HG02852 (cell line): ENCODE measurements around the gene LMNTD1.
"Not testable (repeated sequence)": the region's sequence is repeated elsewhere in the genome, so short reads cannot be mapped to it uniquely, and the experiment has no call there.

ENCODE experiments used
- ATAC-seq: cut with Tn5 transposase; IDR thresholded peaks from one replicate; pipeline ENCODE4 v1.9.1; 2021; ENCODE audit warnings: mild to moderate bottlenecking, moderate library complexity; ENCODE audit not compliant: unreplicated experiment

Gene LMNTD1

GRCh38 chr12:25553098-25553497, at the start of gene LMNTD1:
Gene LMNTD1 (minus strand): TSS chr12:25553283. CDS start chr12:25552959, 324 bp downstream.
- no peak for ATAC-seq

GRCh38 chr12:25598956-25599355, 45.9 kb upstream of the LMNTD1 start:
- no peak for ATAC-seq

- not testable (repeated sequence) for ATAC-seq
These were observed 42.4 kb upstream of the LMNTD1 start for GRCh38 chr12:25595496-25595895.

- ATAC-seq = no peak
These were observed 41.3 kb upstream of the LMNTD1 start for GRCh38 chr12:25594376-25594775.

GRCh38 chr12:25592725-25593495, 39.8 kb upstream of the LMNTD1 start:
- no peak for ATAC-seq

- no peak for ATAC-seq
These were observed 38.1 kb upstream of the LMNTD1 start for GRCh38 chr12:25591144-25591543.

- ATAC-seq = no peak
These were observed 37.1 kb upstream of the LMNTD1 start for GRCh38 chr12:25590011-25590721.

- ATAC-seq = no peak
These were observed 34.3 kb upstream of the LMNTD1 start for GRCh38 chr12:25587346-25587745.

- ATAC-seq = no peak
These were observed 32.6 kb upstream of the LMNTD1 start for GRCh38 chr12:25585662-25586061.

GRCh38 chr12:25585021-25585523, 32.0 kb upstream of the LMNTD1 start:
- no peak for ATAC-seq

- no peak for ATAC-seq
These were observed 31.5 kb upstream of the LMNTD1 start for GRCh38 chr12:25584596-25584995.

- no peak for ATAC-seq
These were observed 30.5 kb upstream of the LMNTD1 start for GRCh38 chr12:25583545-25583944.

- ATAC-seq = no peak
These were observed 28.0 kb upstream of the LMNTD1 start for GRCh38 chr12:25581067-25581466.

- no peak for ATAC-seq
These were observed 25.5 kb upstream of the LMNTD1 start for GRCh38 chr12:25578411-25579143.

GRCh38 chr12:25574761-25575160, 21.7 kb upstream of the LMNTD1 start:
- no peak for ATAC-seq

GRCh38 chr12:25573346-25573745, 20.3 kb upstream of the LMNTD1 start:
- ATAC-seq = no peak

GRCh38 chr12:25570418-25570817, 17.3 kb upstream of the LMNTD1 start:
- no peak for ATAC-seq

GRCh38 chr12:25566202-25566949, 13.3 kb upstream of the LMNTD1 start:
- no peak for ATAC-seq

GRCh38 chr12:25558586-25558985, 5.5 kb upstream of the LMNTD1 start:
- ATAC-seq = no peak

GRCh38 chr12:25557830-25558436, 4.8 kb upstream of the LMNTD1 start:
- no peak for ATAC-seq
